HG02759 (cell line): ENCODE data around the gene CCDC77.
"Not testable (repeated sequence)": the region's sequence is repeated elsewhere in the genome, so short reads cannot be mapped to it uniquely, and the experiment has no call there.

Experiments used
- ATAC-seq: cut with Tn5 transposase; IDR thresholded peaks from one replicate; pipeline ENCODE4 v1.9.1; 2021; ENCODE audit warnings: mild to moderate bottlenecking, moderate library complexity; ENCODE audit not compliant: unreplicated experiment

CCDC77 gene

GRCh38 chr12:401235-402028 lies at the start of gene CCDC77:
TSS of gene CCDC77 (plus strand) at chr12:401644. CDS start at chr12:409384, 7,740 bp downstream.
- ATAC-seq, result peak; percentile 97

GRCh38 chr12:356276-356988 lies 45.0 kb upstream of the CCDC77 start:
- ATAC-seq, result no peak

GRCh38 chr12:359091-359490 lies 42.4 kb upstream of the CCDC77 start:
- ATAC-seq, result no peak

GRCh38 chr12:366820-367219 lies 34.6 kb upstream of the CCDC77 start:
- no peak for ATAC-seq

- no peak for ATAC-seq
Measured at GRCh38 chr12:367972-368371, 33.5 kb upstream of the CCDC77 start.

GRCh38 chr12:370739-371485 lies 30.5 kb upstream of the CCDC77 start:
- ATAC-seq, result not testable (repeated sequence)

GRCh38 chr12:386651-387050 lies 14.8 kb upstream of the CCDC77 start:
- ATAC-seq, result no peak

- ATAC-seq, result no peak
Measured at GRCh38 chr12:388012-388411, 13.4 kb upstream of the CCDC77 start.

- ATAC-seq, result peak; percentile 32
Measured at GRCh38 chr12:388541-389141, 12.8 kb upstream of the CCDC77 start.

GRCh38 chr12:389142-390096 lies 12.0 kb upstream of the CCDC77 start, which contains the start of gene KDM5A:
TSS of gene KDM5A (minus strand) at chr12:389320. CDS start at chr12:389091, 229 bp downstream.
- peak; percentile 94 for ATAC-seq

- no peak for ATAC-seq
Measured at GRCh38 chr12:400828-401227, 616 bp upstream of the CCDC77 start.

- no peak for ATAC-seq
Measured at GRCh38 chr12:402029-402389, 565 bp downstream of the CCDC77 start.

GRCh38 chr12:414859-415258 lies 13.4 kb downstream of the CCDC77 start:
- no peak for ATAC-seq

GRCh38 chr12:418432-418831 lies 17.0 kb downstream of the CCDC77 start:
- no peak for ATAC-seq

GRCh38 chr12:422526-422925 lies 21.1 kb downstream of the CCDC77 start:
- ATAC-seq, result no peak

- not testable (repeated sequence) for ATAC-seq
Measured at GRCh38 chr12:435737-436136, 34.3 kb downstream of the CCDC77 start.

GRCh38 chr12:442235-442884 lies 40.9 kb downstream of the CCDC77 start:
- ATAC-seq, result no peak

GRCh38 chr12:447141-447540 lies 45.7 kb downstream of the CCDC77 start:
- no peak for ATAC-seq

- ATAC-seq, result no peak
Measured at GRCh38 chr12:449203-449602, 47.8 kb downstream of the CCDC77 start.
